ENCODE data around the gene RAB1A. TPM values are rescaled to one million over a fixed set of nuclear protein-coding genes. Genes with fewer than 3 reads are reported as not detected.

The RAB1A gene
- total and polyA plus RNA-seq, 2 of the 13 experiments (the other 11 are each of a cell fraction or from before 2014, with no cell fraction given) = 206 to 226 TPM

DNA sequence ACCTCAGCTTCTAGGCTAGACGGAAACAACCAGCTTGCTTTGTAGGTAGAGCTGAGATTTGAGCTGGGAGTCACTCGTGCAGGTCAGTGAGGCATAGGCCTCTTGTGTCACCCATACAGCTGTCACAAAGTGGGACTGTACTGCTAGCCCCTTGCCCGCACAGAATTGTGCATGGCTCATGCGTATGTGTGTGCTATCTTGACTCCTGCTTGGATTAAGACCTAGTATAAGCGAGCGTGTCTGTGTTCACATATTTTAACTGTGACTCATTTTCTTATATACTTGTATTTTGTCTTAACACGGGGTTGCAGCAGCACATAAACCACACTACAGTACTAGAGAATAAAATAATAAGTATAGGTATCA is 53.6 kb downstream of the RAB1A start:
- DNase-seq (ENCODE audit: low spot score) = no peak
- no peak for FAIRE-seq
- H3K4me2 ChIP-seq (ENCODE audit: low read depth, low read length) = no peak overlapping the region
- no peak overlapping the region for H3K27ac ChIP-seq (ENCODE audit: extremely low read length, insufficient read depth, low read length)
- CTCF ChIA-PET (ENCODE audit: low intra/inter-chr PET ratio, low total read pairs) = no interaction called here
- no peaks in the 10 kb centered on the region for H3K79me2 ChIP-seq (ENCODE audit: insufficient read depth, low read length)
- in situ Hi-C loops (cut with HindIII; ENCODE audit: extremely low pct_ligation_motif_present, low pct_unique_long_range_greater_than_20kb) = no loop called here
- H3K9ac ChIP-seq (ENCODE audit: insufficient read depth, low read depth, low read length) = no peak overlapping the region
- 96% methylated on average over 7 of the region's 7 CpGs for WGBS (ENCODE audit: low lambda C conversion rate)
- H4K20me1 ChIP-seq (ENCODE audit: insufficient read depth, low read length) = peaks cover 5% of the 10 kb centered on the region; the same call in 1 of the 2 replicates
- no peaks in the 10 kb centered on the region for H3K9me3 ChIP-seq (ENCODE audit: low read length)
- peak; percentile 2 for ATAC-seq
- intact Hi-C loops (cut with micrococcal nuclease; ENCODE audit: unreplicated experiment) = no loop called here
- no TSS peak for BruUV-seq (replicated peaks)
- peaks cover 28 to 50% of the 10 kb centered on the region in 2 experiments for H3K36me3 ChIP-seq (replicated peaks in 1 of 2; ENCODE audit: control insufficient read depth in 1 of 2, insufficient read depth in 2 of 2, low read length in 2 of 2)
- no peak overlapping the region for H2AFZ ChIP-seq (ENCODE audit: low read length)
- no peaks in the 10 kb centered on the region for H3K27me3 ChIP-seq (ENCODE audit: control insufficient read depth in 1 of 2, insufficient read depth in 2 of 2, low read length in 2 of 2)
- POLR2A ChIA-PET = interaction anchor here (1.4 to 2.0 kb wide), 3 partner anchors 10 to 111 kb away, joined by 3 to 11 read pairs (median 4); partner anchors contain the start of gene CEP68
- H3K4me3 ChIP-seq (replicated peaks in 1 of 3; ENCODE audit: insufficient read depth in 1 of 3, low read depth in 2 of 3, low read length in 3 of 3) = no peak overlapping the region
- no peak for TF ChIP-seq PAWR (CRISPR knock-in tag; IDR thresholded peaks at IDR 0.05; ENCODE audit: borderline replicate concordance)
- TF ChIP-seq, protein P1, sequence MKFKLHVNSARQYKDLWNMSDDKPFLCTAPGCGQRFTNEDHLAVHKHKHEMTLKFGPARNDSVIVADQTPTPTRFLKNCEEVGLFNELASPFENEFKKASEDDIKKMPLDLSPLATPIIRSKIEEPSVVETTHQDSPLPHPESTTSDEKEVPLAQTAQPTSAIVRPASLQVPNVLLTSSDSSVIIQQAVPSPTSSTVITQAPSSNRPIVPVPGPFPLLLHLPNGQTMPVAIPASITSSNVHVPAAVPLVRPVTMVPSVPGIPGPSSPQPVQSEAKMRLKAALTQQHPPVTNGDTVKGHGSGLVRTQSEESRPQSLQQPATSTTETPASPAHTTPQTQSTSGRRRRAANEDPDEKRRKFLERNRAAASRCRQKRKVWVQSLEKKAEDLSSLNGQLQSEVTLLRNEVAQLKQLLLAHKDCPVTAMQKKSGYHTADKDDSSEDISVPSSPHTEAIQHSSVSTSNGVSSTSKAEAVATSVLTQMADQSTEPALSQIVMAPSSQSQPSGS (CRISPR knock-in tag; IDR thresholded peaks at IDR 0.05) = no peak
- TF ChIP-seq, protein P2, sequence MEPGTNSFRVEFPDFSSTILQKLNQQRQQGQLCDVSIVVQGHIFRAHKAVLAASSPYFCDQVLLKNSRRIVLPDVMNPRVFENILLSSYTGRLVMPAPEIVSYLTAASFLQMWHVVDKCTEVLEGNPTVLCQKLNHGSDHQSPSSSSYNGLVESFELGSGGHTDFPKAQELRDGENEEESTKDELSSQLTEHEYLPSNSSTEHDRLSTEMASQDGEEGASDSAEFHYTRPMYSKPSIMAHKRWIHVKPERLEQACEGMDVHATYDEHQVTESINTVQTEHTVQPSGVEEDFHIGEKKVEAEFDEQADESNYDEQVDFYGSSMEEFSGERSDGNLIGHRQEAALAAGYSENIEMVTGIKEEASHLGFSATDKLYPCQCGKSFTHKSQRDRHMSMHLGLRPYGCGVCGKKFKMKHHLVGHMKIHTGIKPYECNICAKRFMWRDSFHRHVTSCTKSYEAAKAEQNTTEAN (CRISPR knock-in tag; conservative IDR thresholded peaks at IDR 0.05) = no peak
- no peak for TF ChIP-seq MEIS1 (CRISPR knock-in tag; IDR thresholded peaks at IDR 0.05; ENCODE audit: borderline replicate concordance)
- 0 out of 2 replicates have a peak, but pooled peaks have one; percentile 12 for TF ChIP-seq ZNF598 (CRISPR knock-in tag; IDR thresholded peaks at IDR 0.05; ENCODE audit: borderline replicate concordance)
- TF ChIP-seq ZNF180 (CRISPR knock-in tag; IDR thresholded peaks at IDR 0.05; ENCODE audit: borderline replicate concordance, low read depth) = no peak
- TF ChIP-seq KDM2A (CRISPR knock-in tag; IDR thresholded peaks at IDR 0.05; ENCODE audit: borderline replicate concordance, low read depth) = peak; percentile 18; the same call in 1 of the 2 replicates
- no peak for TF ChIP-seq MIER2 (CRISPR knock-in tag; IDR thresholded peaks at IDR 0.05)
- TF ChIP-seq, protein P3, sequence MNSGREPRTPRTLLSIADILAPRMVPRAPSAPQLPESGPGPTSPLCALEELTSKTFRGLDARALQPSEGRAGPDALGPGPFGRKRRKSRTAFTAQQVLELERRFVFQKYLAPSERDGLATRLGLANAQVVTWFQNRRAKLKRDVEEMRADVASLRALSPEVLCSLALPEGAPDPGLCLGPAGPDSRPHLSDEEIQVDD (CRISPR knock-in tag; IDR thresholded peaks at IDR 0.05; ENCODE audit: borderline replicate concordance) = no peak
- 0 out of 2 replicates have a peak, but pooled peaks have one; percentile 34 for TF ChIP-seq ZBTB38 (CRISPR knock-in tag; IDR thresholded peaks at IDR 0.05)
- no peak for TF ChIP-seq SP1 (IDR thresholded peaks at IDR 0.05)
- TF ChIP-seq SP1 (CRISPR knock-in tag; IDR thresholded peaks at IDR 0.05) = no peak
- TF ChIP-seq ZNF772 (CRISPR knock-in tag; IDR thresholded peaks at IDR 0.05) = no peak
- no peak for TF ChIP-seq MED8 (CRISPR knock-in tag; IDR thresholded peaks at IDR 0.05; ENCODE audit: insufficient replicate concordance)
- TF ChIP-seq ARNTL (CRISPR knock-in tag; IDR thresholded peaks at IDR 0.05) = no peak
- TF ChIP-seq, protein P4, sequence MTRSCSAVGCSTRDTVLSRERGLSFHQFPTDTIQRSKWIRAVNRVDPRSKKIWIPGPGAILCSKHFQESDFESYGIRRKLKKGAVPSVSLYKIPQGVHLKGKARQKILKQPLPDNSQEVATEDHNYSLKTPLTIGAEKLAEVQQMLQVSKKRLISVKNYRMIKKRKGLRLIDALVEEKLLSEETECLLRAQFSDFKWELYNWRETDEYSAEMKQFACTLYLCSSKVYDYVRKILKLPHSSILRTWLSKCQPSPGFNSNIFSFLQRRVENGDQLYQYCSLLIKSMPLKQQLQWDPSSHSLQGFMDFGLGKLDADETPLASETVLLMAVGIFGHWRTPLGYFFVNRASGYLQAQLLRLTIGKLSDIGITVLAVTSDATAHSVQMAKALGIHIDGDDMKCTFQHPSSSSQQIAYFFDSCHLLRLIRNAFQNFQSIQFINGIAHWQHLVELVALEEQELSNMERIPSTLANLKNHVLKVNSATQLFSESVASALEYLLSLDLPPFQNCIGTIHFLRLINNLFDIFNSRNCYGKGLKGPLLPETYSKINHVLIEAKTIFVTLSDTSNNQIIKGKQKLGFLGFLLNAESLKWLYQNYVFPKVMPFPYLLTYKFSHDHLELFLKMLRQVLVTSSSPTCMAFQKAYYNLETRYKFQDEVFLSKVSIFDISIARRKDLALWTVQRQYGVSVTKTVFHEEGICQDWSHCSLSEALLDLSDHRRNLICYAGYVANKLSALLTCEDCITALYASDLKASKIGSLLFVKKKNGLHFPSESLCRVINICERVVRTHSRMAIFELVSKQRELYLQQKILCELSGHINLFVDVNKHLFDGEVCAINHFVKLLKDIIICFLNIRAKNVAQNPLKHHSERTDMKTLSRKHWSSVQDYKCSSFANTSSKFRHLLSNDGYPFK (CRISPR knock-in tag; IDR thresholded peaks at IDR 0.05; ENCODE audit: borderline replicate concordance) = no peak
- TF ChIP-seq SMARCC2 (IDR thresholded peaks at IDR 0.05) = no peak
- TF ChIP-seq JUN (CRISPR knock-in tag; IDR thresholded peaks at IDR 0.05) = no peak
- peaks cover 20% of the 10 kb centered on the region for H3K4me1 ChIP-seq (ENCODE audit: insufficient read depth, low read length)
